Large intestine (tissue), 3 donors: ENCODE data around the gene GFRA4. TPM values are rescaled to one million over a fixed set of nuclear protein-coding genes. Genes with fewer than 3 reads are reported as not detected.

Experiments
- DNase-seq, 2 donors: peaks; one replicate each; pipeline versions ENCODE4 v3.0.0 to v3.0.0-alpha.2; 2013
- H3K27ac ChIP-seq: one replicate; pipeline ENCODE4 v1.5.1; 2013; ENCODE audit warnings: low read length
- H3K27me3 ChIP-seq: 2 replicates; pipeline ENCODE4 v1.6.1; 2013; ENCODE audit warnings: low read length; ENCODE audit not compliant: control insufficient read depth, insufficient read depth
- H3K36me3 ChIP-seq: 2 replicates; pipeline ENCODE4 v1.6.1; 2013; ENCODE audit warnings: low read length; ENCODE audit not compliant: control insufficient read depth, insufficient read depth
- H3K4me1 ChIP-seq: one replicate; pipeline ENCODE4 v1.6.1; 2013; ENCODE audit warnings: low read length; ENCODE audit not compliant: control insufficient read depth, insufficient read depth
- H3K4me3 ChIP-seq: one replicate; pipeline ENCODE4 v1.5.1; 2013; ENCODE audit warnings: low read length
- H3K9me3 ChIP-seq: one replicate; pipeline ENCODE4 v1.6.1; 2013; ENCODE audit warnings: mild to moderate bottlenecking, low read depth, low read length, moderate library complexity; ENCODE audit not compliant: control insufficient read depth
- WGBS: methylation state at CpG from one replicate; pipeline ENCODE4 v1.1.5; 2013; ENCODE audit warnings: low lambda C conversion rate; ENCODE audit not compliant: insufficient coverage; 5-methylcytosine and 5-hydroxymethylcytosine counted together
- polyA plus RNA-seq: library from polyadenylated mRNA; unstranded; fragments of 120-200 nt; gene quantifications from one replicate; pipeline ENCODE4 v1.2.1, GENCODE V29; 2013

The GFRA4 gene
- polyA plus RNA-seq, 1 donor: not detected

DNA sequence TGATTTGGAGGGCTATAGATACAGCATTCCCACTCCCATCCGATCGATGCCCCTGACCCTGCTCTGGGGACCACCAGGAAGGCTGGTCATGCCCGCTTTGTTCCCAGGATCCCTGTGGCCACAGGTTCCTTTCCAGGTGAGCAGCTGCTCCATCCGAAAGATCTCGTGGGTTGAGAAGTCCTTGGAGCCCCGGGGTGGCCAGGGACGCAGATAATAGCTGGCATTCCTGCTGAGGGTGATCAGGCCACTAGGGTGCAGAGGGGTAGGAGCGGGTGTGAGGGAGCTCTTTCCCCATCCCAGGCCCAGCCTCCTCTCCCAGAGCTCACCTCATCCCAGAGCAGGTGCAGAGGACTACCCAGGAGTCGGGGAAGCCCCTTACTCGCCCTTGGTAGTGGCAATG, 11.2 kb upstream of the GFRA4 start:
- Histone ChIP-seq H3K36me3 (no peaks in the 10 kb centered on the region), H3K27ac (no peak overlapping the region), H3K27me3 (peaks cover 69% of the 10 kb centered on the region), H3K4me1 (peaks cover 8% of the 10 kb centered on the region), H3K4me3 (no peak overlapping the region), H3K9me3 (no peaks in the 10 kb centered on the region)
- no CpG with 5 or more reads among the region's 10 CpGs for WGBS
- no peak for DNase-seq

DNA sequence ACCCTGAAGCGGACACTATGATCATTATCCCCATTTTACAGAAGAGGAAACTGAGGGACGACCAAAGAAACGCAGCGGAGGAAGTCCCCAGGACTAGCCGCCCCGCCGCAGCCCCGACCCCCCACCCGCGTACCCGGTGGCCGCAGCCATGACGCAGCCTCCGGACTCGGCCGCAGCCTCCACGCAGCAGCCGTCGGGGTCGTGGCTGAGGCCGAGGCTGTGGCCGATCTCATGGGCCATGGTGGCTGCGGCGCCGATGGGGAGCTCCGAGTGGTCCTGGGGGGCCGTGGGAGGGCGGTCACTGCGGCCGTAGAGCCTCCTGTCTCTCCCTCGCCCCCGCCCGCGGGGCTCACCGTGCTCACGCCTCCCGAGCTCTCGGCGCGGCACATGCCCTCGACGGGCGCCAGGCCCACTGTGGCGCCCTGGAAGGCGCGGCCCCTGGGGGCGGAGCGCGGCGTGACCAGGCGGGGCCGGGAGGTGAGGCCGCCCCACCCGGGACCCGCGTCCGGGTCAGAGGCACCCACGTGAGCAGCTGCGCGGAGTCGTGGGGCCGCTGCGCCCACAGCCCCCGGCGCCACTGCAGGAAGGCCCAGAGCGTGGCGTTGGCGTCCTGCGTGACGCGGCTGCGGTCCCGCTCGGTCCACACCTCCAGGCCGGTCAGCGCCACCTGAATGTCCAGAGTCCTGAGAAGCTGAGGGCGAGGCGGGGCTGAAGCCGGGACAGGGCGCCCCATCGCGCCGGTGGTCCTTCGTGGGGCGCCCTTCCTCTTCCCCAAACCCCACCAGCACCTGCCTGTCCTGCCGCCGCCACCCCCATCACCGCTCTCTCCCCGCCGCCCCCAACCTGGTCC, 10.2 kb upstream of the GFRA4 start:
- no CpG with 5 or more reads among the region's 90 CpGs for WGBS
- no peak overlapping the region for H3K27ac ChIP-seq
- H3K4me1 ChIP-seq: peaks cover 8% of the 10 kb centered on the region
- H3K9me3 ChIP-seq: no peaks in the 10 kb centered on the region
- no peaks in the 10 kb centered on the region for H3K36me3 ChIP-seq
- H3K4me3 ChIP-seq: no peak overlapping the region
- no peak for DNase-seq
- H3K27me3 ChIP-seq: peaks cover 69% of the 10 kb centered on the region

DNA sequence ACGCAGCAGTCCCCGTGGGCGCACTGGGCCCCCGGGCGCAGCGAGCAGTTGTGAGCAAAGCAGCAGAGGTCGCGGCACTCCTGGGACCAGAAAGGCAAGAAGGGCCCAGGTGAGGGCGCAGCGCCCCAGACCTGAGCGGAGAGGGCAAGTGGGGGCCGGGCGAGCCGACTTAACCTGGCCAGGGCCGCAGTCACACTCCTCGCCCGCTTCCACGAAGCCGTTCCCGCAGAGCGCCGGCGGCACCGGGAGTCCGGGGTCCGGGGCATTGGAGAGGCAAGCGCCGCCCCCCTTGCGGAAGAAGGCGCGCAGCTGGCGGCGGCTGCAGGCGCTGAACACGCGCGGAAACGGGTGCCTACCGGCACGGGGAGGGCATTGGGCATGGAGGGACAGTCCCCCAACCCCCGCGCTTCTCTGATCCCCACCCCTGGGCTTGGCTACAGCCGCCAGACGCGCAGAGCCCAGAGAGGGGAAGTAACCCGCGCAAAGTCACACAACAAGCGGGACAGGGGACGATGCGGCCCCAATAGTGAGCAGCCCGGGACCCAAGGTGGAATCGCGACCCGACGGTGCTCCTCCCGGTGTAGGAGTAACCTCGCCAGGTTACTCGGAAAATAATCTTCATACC, 9.5 kb upstream of the GFRA4 start:
- peaks cover 4% of the 10 kb centered on the region for H3K4me1 ChIP-seq
- peaks cover 65% of the 10 kb centered on the region for H3K27me3 ChIP-seq
- DNase-seq: no peak
- no peak overlapping the region for H3K4me3 ChIP-seq
- H3K27ac ChIP-seq: no peak overlapping the region
- no peaks in the 10 kb centered on the region for H3K36me3 ChIP-seq
- no peaks in the 10 kb centered on the region for H3K9me3 ChIP-seq
- WGBS: no CpG with 5 or more reads among the region's 58 CpGs

DNA sequence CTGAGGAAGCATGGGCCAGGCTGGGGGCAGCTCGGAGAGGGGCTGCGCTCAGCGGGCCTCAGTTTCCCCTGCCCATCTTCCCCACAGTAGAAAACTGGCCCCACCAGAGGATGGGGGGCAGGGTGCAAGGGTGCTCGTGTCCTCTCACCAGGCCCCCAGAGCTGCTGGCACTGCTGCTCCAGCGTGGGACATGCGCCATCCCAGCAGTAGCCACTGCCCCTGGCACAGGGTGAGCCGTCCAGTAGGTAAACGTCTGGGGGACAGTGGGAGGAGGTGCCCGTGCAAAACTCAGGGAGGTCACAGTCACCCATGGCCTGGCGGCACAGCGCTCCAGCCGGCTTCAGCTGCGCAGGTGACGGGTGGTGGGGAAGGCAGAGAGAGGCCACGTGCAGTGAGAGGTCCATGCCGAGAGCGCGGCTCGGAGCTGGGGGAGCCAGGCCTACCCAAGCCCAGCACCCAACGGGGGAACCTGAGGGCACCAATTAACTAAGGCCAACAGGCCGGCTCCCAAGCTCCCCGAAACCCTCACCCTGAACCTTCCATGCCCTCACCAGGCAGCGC, 8.9 kb upstream of the GFRA4 start:
- H3K4me3 ChIP-seq: no peak overlapping the region
- no peak for DNase-seq
- no peaks in the 10 kb centered on the region for H3K36me3 ChIP-seq
- no peak overlapping the region for H3K27ac ChIP-seq
- no peaks in the 10 kb centered on the region for H3K9me3 ChIP-seq
- no CpG with 5 or more reads among the region's 23 CpGs for WGBS
- no peaks in the 10 kb centered on the region for H3K4me1 ChIP-seq
- H3K27me3 ChIP-seq: peaks cover 65% of the 10 kb centered on the region

DNA sequence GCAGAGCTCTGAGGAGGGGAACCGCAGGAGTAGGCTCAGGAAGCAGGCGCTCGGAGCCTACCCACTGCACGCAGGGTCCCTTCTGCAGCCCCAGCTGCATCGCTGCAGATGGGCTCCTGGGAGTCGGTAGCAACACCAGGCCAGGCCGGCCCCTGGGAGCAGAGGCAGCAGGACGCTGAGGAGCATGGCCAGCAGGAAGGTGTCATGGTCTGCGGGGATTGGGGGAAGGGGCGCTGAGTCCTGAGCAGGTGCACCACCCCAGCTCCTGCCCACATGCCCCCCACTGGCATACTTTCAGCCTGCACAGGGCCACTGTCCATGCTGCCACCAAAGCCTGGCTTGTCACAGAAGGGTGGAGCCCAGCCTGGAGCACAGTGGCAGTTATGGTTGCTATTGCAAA, 7.7 kb upstream of the GFRA4 start:
- Histone ChIP-seq H3K27ac (no peak overlapping the region), H3K4me3 (no peak overlapping the region), H3K9me3 (no peaks in the 10 kb centered on the region), H3K36me3 (no peaks in the 10 kb centered on the region), H3K4me1 (no peaks in the 10 kb centered on the region), H3K27me3 (peaks cover 59% of the 10 kb centered on the region)
- WGBS: no CpG with 5 or more reads among the region's 10 CpGs
- DNase-seq: no peak

DNA sequence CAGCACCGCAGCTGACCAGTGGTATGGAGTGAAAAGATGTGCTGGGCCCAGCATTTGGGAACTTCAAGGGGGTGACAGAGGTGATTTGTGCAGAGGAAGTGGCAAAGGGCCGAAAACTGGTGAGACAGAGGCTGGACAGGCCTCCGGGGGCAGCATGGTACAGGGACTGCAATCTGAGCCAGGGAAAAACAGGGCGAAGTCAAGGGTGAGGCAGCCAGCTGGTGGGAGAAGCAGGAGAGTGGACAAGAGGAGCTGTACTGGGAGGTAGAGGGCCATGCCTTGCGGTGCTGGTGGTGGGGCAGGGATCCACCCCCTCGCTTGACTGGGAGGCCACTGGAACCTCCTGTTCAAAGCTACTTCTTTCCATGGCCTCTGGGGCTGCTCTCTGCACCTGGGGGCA, 7.3 kb upstream of the GFRA4 start:
- WGBS: no CpG with 5 or more reads among the region's 6 CpGs
- Histone ChIP-seq H3K9me3 (no peaks in the 10 kb centered on the region), H3K36me3 (no peaks in the 10 kb centered on the region), H3K27ac (no peak overlapping the region), H3K4me3 (no peak overlapping the region), H3K4me1 (no peaks in the 10 kb centered on the region), H3K27me3 (peaks cover 56% of the 10 kb centered on the region)
- DNase-seq: no peak

DNA sequence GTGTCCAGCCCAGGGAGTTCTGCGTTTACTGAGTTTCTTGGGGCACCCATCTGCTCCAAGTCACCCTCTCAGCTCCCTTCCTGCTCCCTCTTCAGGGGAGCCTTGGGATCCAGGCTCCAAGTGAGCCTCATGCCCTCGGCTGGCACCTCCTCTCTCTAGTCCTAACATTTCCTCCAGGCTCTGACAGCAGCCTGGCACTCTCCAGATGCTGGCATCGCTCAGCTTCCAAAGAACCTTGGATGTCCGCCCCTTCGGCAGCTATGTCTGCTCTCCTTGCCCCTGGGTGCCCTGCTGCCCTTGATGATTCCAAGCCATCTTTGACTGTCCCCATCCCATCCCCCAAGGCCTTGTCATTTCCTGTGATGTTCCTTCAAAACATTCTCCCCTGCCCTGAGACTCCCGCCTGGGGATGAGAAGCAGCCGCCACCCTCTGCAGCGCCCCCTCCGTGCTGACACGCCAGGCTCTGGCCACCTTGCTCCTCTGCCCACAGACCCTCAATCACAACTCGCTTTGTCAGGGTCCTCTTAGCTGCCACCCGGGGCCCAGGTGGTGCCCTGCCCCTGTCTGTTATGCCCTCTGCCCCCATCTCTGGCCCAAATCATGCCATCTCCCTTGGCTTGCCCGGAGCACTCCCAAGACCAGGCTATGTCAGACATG, 6.6 kb upstream of the GFRA4 start:
- Histone ChIP-seq H3K36me3 (no peaks in the 10 kb centered on the region), H3K9me3 (no peaks in the 10 kb centered on the region), H3K27me3 (peaks cover 49% of the 10 kb centered on the region), H3K27ac (no peak overlapping the region), H3K4me1 (no peaks in the 10 kb centered on the region), H3K4me3 (no peak overlapping the region)
- no peak for DNase-seq
- 100% methylated on average over 1 of the region's 13 CpGs for WGBS

DNA sequence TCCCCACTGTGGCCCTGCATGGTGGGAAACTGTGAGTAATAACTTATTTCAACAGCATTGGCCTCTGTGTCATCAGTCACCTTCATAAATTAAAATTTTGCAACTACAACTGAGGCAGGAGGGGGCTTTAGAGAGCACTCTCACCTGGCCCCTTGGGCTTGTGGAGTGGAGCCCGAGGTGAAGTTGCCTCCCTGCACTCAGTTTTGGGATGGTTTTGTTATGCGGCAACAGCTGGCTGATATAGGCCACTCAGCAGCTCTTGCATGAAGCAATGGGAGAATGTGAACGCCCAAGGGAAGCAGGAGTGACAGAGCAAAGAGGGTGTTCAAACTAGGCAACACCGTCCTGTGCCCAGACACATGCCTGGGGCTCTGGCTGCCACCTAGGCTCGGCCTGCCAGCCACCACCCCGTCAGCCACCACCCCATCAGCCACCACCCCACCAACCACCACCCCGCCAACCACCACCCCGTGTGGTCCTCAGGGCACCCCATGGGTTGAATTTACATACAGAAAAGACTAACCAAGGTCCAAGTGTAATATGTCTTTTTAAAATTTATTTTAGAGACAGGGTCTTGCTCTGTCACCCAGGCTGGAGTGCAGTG, 4.3 kb upstream of the GFRA4 start:
- no CpG with 5 or more reads among the region's 8 CpGs for WGBS
- no peak overlapping the region for H3K27ac ChIP-seq
- no peaks in the 10 kb centered on the region for H3K36me3 ChIP-seq
- no peak overlapping the region for H3K4me3 ChIP-seq
- no peak for DNase-seq
- H3K27me3 ChIP-seq: peaks cover 38% of the 10 kb centered on the region
- no peaks in the 10 kb centered on the region for H3K4me1 ChIP-seq
- no peaks in the 10 kb centered on the region for H3K9me3 ChIP-seq

DNA sequence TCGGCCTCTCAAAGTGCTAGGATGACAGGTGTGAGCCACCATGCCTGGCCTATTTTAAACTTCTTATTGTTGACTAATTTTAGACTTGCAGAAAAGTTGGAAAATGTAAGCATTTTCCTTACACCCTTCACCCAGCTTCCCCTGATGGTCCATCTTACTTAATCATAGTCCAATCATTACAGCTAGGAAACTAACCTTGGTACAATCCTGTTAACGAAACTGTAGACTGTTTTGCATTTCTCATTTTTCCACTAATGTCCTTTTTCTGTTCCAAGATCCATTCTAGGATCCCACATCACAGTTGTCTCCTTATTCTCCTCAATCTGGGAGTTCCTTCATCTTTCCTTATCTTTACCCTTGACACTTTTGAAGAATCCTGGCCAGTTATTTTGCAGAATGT, 659 bp upstream of the GFRA4 start:
- WGBS: 86% methylated on average over 1 of the region's 2 CpGs
- Histone ChIP-seq H3K27me3 (peaks cover 49% of the 10 kb centered on the region), H3K36me3 (no peaks in the 10 kb centered on the region), H3K27ac (no peak overlapping the region), H3K4me1 (no peaks in the 10 kb centered on the region), H3K4me3 (no peak overlapping the region), H3K9me3 (no peaks in the 10 kb centered on the region)
- DNase-seq: no peak
